PC-9 (cell line): Measurements from ENCODE around the gene LRCH3. TPM values are rescaled to one million over a fixed set of nuclear protein-coding genes. Genes with fewer than 3 reads are reported as not detected.

Experiments
- BruUV-seq: library from RNA; stranded (reverse); fragments of 400-500 nt; replicated peaks from 2 replicates; lab custom pipeline; 2021; lab: Mats Ljungman, UMichigan
- CTCF ChIA-PET: fragments of 300-600 bp; sonication (Branson Sonifier 250); formaldehyde crosslinking; loops from one replicate; lab custom pipeline; 2022; ENCODE audit warnings: antibody characterized with exemption; lab: Charles Lee
- POLR2A ChIA-PET: fragments of 300-600 bp; sonication (Branson Sonifier 250); formaldehyde crosslinking; loops from one replicate; lab custom pipeline; 2022; ENCODE audit warnings: antibody characterized with exemption; ENCODE audit not compliant: unreplicated experiment; lab: Charles Lee
- DNase-seq, 2 experiments: peaks; one replicate each; pipeline versions ENCODE4 v3.0.0 to v3.0.0-alpha.2; 2015 to 2022; ENCODE audit warnings: mixed read lengths in 1 of 2
- H2AFZ ChIP-seq: fragments of 200-600 bp; sonication (generic); 2 replicates; pipeline ENCODE4 v1.8.1; 2017; ENCODE audit warnings: antibody characterized with exemption
- H3F3A ChIP-seq: fragments of 200-600 bp; sonication (generic); 2 replicates; pipeline ENCODE4 v1.8.1; 2017; ENCODE audit warnings: antibody characterized with exemption, mild to moderate bottlenecking, low read depth; ENCODE audit not compliant: insufficient read depth
- H3K27ac ChIP-seq: fragments of 200-600 bp; sonication (generic); 2 replicates; pipeline ENCODE4 v1.6.1; 2016; ENCODE audit warnings: mixed run types
- H3K27me3 ChIP-seq: fragments of 200-600 bp; sonication (generic); 2 replicates; pipeline ENCODE4 v1.6.1; 2016; ENCODE audit warnings: low read depth, mixed run types; ENCODE audit not compliant: insufficient read depth
- H3K36me3 ChIP-seq: fragments of 200-600 bp; sonication (generic); 2 replicates; pipeline ENCODE4 v1.6.1; 2016; ENCODE audit warnings: low read depth, mixed run types
- H3K4me1 ChIP-seq: fragments of 200-600 bp; sonication (generic); replicated peaks from 2 replicates; pipeline ENCODE4 v1.6.1; 2016; ENCODE audit warnings: mixed run types; ENCODE audit not compliant: insufficient read depth
- H3K4me2 ChIP-seq: fragments of 200-600 bp; sonication (generic); 2 replicates; pipeline ENCODE4 v1.6.1; 2017; ENCODE audit warnings: mixed run types
- H3K4me3 ChIP-seq: fragments of 200-600 bp; sonication (generic); 2 replicates; pipeline ENCODE4 v1.6.1; 2016; ENCODE audit warnings: mixed run types
- H3K79me2 ChIP-seq: fragments of 200-600 bp; sonication (generic); 2 replicates; pipeline ENCODE4 v1.6.1; 2017; ENCODE audit warnings: low read depth, mixed run types
- H3K9me2 ChIP-seq: fragments of 200-600 bp; sonication (generic); 2 replicates; pipeline ENCODE4 v1.8.1; 2017; ENCODE audit warnings: mild to moderate bottlenecking; ENCODE audit not compliant: insufficient read depth
- H3K9me3 ChIP-seq: fragments of 200-600 bp; sonication (generic); 2 replicates; pipeline ENCODE4 v1.8.1; 2016; ENCODE audit warnings: low read depth; ENCODE audit not compliant: insufficient read depth
- H4K20me1 ChIP-seq: fragments of 200-600 bp; sonication (generic); 2 replicates; pipeline ENCODE4 v1.8.1; 2017; ENCODE audit not compliant: insufficient read depth
- CTCF ChIP-seq: fragments of 200-600 bp; sonication (generic); conservative IDR thresholded peaks from 2 replicates; pipeline ENCODE4 v1.6.1; 2017; ENCODE audit warnings: mixed run types, antibody characterized with exemption, mild to moderate bottlenecking, moderate library complexity
- EZH2 ChIP-seq: fragments of 200-600 bp; sonication (generic); IDR thresholded peaks from 2 replicates; pipeline ENCODE4 v1.8.0; 2017; ENCODE audit warnings: antibody characterized with exemption, low read depth
- intact Hi-C: fragments of 100-400 bp; cut with micrococcal nuclease; formaldehyde crosslinking; loops from one replicate; pipeline ENCODE4 v1.10.0; 2022; ENCODE audit not compliant: unreplicated experiment
- total RNA-seq: library from RNA; stranded (reverse); gene quantifications from 2 replicates; pipeline ENCODE4 v1.2.3, GENCODE V29; 2021

LRCH3 gene
- total RNA-seq, 1 experiment from 2014 or later = 51.9 TPM

- no peaks in the 10 kb centered on the region for H3K27me3 ChIP-seq
- ChIA-PET CTCF (no interaction called here), POLR2A (no interaction called here)
- no peaks in the 10 kb centered on the region for H3K4me1 ChIP-seq
- H3K27ac ChIP-seq = peak overlapping the region; percentile 2; the same call in 1 of the 2 replicates
- H3K9me3 ChIP-seq = no peaks in the 10 kb centered on the region
- TF ChIP-seq EZH2 = no peak
- peak; percentile 77 for TF ChIP-seq CTCF
- no TSS peak for BruUV-seq
- H3K36me3 ChIP-seq = 0 out of 2 replicates have a peak, but pooled peaks cover 4% of the 10 kb centered on the region
- DNase-seq = no peak
- H4K20me1 ChIP-seq = peaks cover 23% of the 10 kb centered on the region
- no peak overlapping the region for H2AFZ ChIP-seq
- intact Hi-C loops = no loop called here
- H3K9me2 ChIP-seq = no peaks in the 10 kb centered on the region
- no peak overlapping the region for H3K4me3 ChIP-seq
- H3K79me2 ChIP-seq = peaks cover 92% of the 10 kb centered on the region
- H3F3A ChIP-seq = 0 out of 2 replicates have a peak, but pooled peaks cover 6% of the 10 kb centered on the region
- H3K4me2 ChIP-seq = no peak overlapping the region
Observed at GRCh38 chr3:197801891-197802778, 11.1 kb downstream of the LRCH3 start.

DNA sequence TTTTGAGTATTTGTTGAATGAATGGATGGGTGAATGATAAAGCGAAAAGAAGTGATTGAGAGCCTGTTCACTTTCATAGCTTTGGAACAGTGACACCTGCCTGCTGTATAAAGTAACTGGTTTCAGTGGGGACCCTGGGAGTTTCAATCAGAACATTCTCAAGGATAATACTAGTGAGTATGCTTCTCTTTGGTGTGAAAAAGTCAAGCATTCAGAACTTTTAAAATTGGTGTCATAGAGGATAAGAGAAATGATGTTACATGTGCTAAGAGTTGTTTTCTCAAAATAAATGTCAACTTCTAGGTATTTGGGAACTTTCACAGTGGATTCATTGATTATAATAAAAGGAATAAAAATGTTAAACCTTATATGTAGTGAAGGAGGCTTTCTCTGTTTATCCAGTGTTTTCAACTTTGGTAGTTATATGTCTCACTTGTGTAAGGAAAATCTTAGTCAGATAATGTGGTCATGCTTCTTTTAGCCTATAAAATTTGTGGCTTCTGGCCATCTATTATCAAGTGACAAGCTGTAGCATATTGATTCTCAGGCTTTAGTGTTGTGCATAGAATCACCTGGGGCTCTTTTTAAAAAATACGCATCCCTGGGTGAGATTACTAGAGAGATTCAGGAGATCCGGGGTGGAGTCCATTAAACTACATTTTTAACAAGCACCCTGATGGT lies 11.9 kb downstream of the LRCH3 start:
- Histone ChIP-seq H3K4me1 (no peaks in the 10 kb centered on the region), H2AFZ (no peak overlapping the region), H3K27ac (no peak overlapping the region), H3K4me3 (no peak overlapping the region), H3K4me2 (no peak overlapping the region), H4K20me1 (peaks cover 25% of the 10 kb centered on the region), H3F3A (peaks cover 6% of the 10 kb centered on the region; the same call in 1 of the 2 replicates), H3K9me3 (no peaks in the 10 kb centered on the region), H3K27me3 (no peaks in the 10 kb centered on the region), H3K9me2 (no peaks in the 10 kb centered on the region), H3K36me3 (peaks cover 5% of the 10 kb centered on the region; the same call in 1 of the 2 replicates), H3K79me2 (peaks cover 92% of the 10 kb centered on the region)
- ChIA-PET POLR2A (no interaction called here), CTCF (interaction anchor here (0.7 kb wide), 1 partner anchor 70 kb away, joined by 4 read pairs; no protein-coding TSS in a partner anchor)
- intact Hi-C loops = no loop called here
- TF ChIP-seq CTCF = no peak
- TF ChIP-seq EZH2 = no peak
- no TSS peak for BruUV-seq
- DNase-seq = no peak

GRCh38 chr3:197804511-197804910 lies 13.5 kb downstream of the LRCH3 start:
- Histone ChIP-seq H3K4me1 (no peaks in the 10 kb centered on the region; the same call in 1 of the 2 replicates), H3K27ac (no peak overlapping the region), H4K20me1 (peaks cover 30% of the 10 kb centered on the region), H3K79me2 (peaks cover 92% of the 10 kb centered on the region), H3F3A (no peaks in the 10 kb centered on the region; the same call in none of the 2 replicates), H3K9me3 (no peaks in the 10 kb centered on the region), H3K36me3 (peaks cover 7% of the 10 kb centered on the region; the same call in 1 of the 2 replicates), H3K27me3 (no peaks in the 10 kb centered on the region), H3K9me2 (no peaks in the 10 kb centered on the region), H2AFZ (no peak overlapping the region), H3K4me2 (no peak overlapping the region), H3K4me3 (no peak overlapping the region)
- BruUV-seq = no TSS peak
- CTCF ChIA-PET = no interaction called here
- no peak for DNase-seq
- TF ChIP-seq EZH2 (no peak), CTCF (no peak)
- POLR2A ChIA-PET = no interaction called here
- intact Hi-C loops = no loop called here
